Hematopoietic multipotent progenitor cell treated with erythropoietin and hydrocortisone succinate and interleukin-3 and kit ligand, for 17 days (in vitro differentiated cells): ENCODE data around the gene MYO18B.
"Not testable (repeated sequence)": the region's sequence is repeated elsewhere in the genome, so short reads cannot be mapped to it uniquely, and the experiment has no call there.

Experiments
- DNase-seq: peaks from one replicate; pipeline ENCODE4 v3.0.0-alpha.2; 2015; ENCODE audit warnings: low spot score

The MYO18B gene

DNA sequence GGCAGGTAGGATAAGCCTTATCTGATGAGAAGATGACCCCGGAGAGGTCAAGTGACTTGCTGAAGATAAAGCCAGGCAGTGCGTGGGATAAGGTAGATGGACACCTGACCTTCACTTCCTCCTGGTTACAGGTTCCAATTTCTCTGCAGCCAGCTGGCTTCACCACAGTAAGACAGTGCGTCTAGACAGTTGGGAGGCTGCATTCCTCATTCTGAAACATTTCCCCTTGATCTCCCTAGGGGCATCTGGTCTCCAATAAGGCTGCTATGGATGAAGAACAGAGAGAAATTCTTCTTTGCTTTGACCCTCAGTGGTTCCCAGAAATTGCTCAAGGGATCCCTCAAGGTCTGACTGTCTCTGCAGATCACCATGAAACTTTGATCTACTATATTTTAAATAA, 211.3 kb downstream of the MYO18B start:
- DNase-seq: no peak

DNA sequence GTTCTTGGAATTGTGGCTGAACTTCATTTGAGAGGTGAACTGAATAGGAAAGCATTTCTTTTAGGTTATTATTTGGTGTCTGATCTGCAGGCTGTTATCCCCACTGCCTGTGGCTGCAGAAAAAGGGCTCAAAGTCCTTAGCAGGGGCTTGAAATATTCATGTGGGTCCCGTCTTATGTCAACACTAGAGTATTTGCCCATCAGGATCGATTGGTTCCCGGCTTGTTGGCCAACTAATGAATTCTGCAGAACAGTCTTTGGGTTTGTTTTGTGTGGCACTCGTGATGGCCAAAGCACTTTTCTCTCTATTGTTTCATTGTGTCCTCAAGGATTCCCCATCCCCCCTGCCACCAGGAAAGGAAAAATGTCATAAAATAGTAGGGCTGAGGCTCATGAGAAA, 211.9 kb downstream of the MYO18B start:
- DNase-seq: no peak

DNA sequence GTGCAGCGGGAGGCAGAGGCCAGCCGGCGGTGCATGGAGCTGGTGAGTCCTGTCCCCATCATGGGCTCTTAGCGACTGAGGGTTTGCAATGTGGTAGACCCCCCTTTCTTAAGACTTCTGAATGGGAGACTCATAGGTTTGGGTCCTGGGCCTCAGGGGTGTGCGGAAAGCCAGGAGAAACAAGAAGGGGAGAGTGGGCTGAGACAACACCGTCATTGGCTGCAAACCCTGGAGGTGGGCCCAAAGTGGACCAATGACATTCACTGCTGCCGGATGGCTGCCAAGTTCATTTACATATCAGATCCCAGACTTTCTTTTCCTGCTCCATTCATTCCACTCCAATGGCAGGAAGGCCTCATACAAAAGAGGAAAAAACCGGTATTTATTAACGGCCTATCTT, 213.3 kb downstream of the MYO18B start:
- DNase-seq: no peak

DNA sequence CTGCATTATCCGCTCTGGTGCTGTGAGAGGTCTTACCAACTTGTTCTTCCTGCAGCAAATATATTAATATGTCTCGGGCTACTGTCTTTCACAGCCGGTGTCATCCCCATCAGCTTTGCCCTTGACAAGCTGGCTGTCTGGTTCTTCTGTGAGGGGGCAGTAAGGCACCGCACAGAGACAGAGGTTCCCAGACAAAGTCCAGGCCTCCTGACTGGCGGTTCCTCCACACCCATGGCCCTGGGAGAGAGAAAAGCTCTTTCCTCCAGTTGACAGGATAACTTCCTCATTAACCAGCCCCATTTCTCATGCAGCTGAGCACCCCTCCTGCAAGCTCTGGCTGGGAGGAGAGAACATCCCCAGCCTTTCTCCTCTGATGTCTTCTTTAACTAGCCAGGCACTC, 214.8 kb downstream of the MYO18B start:
- no peak for DNase-seq

DNA sequence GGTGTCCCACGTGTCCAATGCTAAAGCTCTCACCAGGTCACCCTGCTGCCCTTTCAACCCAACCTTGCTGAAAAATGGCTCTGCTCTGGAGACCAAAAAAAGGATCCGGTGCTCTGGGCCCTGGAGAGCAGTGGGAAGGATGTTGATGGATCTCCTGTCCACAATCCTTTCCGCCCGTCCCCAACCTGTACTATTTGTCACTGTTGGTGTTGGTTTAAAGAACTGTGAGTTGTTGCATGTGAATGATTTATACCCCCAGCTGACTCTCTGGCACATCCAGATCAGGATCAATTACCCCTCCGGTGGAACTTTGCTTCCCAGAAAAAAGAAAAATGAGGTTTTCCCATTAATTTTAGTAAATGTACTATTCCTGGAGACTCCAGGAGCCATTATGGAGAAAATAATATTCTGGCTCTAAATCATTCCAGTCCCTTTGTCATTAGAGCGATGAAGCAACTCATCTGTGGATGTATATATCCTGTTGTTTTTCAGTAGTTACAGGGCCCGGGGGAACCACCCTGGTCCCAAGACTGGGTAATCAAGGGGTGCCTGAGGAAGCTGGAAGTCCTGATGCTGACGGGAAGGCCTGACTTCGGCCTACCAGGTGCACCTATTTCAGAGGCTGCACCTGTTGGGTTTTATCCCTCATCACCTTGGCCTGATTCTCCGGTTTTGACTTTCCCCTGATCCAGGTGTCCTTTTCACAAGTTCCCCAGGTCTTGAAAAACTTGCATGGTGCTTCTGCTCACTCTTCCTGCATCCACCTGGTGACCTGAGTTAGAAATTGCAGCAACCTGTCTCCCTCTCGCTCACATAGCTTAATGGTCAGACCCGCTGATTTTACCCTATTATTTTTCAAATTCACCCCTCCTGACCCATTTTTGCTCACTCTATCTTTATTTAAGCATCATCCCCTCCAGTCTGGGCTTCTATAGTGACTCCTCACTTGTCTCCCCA, 218.1 kb downstream of the MYO18B start:
- no peak for DNase-seq

DNA sequence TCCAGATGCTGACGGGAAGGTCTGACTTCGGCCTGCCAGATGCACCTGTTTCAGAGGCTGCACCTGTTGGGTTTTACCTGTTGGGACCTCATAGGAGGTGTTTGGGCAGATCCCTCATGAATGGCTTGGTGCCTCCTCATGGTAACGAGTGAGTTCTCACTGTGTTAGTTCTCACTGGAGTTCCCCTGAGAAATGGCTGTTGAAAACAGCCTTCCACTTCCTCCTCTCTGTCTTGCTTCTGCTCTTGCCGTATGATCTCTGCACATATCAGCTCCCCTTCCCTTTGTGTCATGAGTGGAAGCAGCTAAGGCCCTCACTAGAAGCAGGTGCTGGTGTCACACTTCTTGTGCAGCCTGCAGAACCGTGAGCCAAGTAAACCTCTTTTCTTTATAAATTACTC, 219.7 kb downstream of the MYO18B start:
- DNase-seq: no peak

DNA sequence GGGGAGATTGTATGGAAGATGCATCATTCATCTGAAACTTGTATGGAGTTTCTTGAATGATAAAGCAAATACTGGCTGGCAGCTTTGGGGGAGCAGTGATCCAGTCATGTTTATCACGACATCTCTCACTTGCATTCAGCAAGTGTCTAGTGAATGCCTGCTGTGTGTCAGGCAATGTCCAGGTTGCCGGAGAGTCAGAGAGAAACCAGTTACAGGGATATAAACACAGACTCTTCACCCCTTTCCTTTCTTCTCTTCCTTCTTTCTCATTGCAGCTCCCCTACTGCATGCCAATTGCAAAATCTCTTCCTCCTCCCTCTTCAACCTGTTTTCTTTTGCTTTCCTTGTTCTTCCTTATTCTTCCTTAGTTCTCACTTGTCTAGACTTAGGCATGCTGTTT, 220.7 kb downstream of the MYO18B start:
- DNase-seq: no peak

DNA sequence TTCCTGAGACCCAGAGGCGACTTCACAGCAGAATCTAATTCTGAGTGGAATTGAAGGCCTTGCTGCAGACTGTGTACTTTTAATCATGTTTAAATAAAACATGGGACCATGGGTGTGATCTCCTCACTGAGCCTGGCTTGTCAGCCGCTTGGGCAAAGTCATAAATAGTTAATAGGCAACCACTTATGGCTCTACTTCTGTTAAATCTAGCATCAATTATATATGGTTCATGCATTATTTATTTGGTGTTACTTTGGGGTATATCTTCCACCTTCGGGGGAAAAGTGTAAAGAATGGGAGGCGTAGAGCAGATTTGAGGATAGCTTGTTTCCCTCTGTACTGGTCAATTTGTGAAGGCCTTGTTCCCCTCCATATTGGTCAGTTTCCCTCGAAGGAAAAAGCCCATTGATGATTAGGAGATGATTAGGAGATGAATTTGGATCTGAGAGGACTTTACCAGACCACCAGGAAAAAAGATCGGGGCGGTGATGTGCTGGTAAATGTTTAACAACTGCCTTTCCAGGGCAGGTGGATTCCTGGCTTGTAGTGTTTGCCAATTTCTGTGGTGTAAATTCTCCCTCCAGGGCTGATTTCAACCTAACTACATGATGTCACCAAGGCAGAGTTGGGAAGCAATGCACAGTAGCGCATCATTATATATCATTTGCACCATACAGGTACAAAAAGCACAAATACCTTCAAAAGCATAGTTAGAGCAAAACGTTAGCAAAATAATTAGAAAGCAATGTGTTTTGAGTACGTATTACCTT, 223.2 kb downstream of the MYO18B start:
- DNase-seq: no peak

DNA sequence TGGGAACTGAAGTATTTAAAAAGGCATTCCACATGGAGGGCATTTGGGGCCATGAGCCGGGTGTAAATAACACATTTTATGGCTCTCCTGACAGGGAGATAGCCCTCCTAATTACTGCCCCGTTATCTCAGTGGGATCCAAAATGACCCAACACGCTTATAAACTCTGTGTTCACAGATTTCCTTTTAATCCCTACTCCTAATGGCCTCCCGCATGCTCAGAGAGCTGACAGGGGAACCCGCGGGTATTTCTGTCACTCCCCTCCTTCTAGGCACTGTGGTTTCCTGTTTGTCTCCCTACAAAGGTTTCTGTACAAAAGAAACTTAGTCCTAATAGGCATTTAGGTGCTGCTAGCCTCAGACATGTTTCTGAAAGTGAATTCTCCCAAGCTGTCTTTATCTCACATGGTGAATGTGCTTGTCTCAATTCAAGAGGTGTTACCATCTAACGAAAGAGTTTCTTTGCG, 224.5 kb downstream of the MYO18B start:
- no peak for DNase-seq

DNA sequence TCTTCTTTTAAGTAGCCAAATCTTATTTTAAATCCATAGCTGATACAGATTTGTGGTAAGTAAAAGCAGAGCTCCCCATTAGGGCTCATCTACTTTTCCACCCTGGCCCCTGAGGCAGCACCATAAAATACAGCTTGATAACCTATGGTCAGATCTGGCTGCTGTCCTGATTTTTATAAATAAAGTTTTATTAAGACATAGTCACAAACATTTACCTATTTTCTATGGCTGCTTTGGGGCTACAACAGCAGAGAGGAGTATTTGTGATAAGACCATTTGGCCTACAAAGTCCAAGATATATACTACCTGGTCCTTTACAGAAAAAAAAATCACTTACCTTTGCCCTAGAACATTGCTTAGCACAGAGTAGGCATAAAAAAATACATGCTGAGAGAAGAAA, 227.3 kb downstream of the MYO18B start:
- no peak for DNase-seq

DNA sequence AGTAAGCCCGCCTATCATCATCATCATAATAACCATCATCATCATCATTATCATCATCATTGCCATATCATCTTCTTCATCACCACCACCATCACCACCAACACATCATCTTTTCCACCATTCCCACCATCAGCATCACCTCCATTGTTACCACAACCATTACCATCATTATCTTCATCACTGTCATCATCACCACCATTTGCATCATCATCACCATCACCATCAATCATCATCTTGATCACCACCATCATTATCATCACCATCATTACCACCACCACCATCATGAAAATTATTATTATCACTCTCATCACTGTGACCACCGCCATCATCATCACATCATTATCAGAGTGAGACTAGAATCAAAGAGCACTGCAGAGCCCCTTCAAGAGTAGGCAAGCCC, 227.9 kb downstream of the MYO18B start:
- no peak for DNase-seq

DNA sequence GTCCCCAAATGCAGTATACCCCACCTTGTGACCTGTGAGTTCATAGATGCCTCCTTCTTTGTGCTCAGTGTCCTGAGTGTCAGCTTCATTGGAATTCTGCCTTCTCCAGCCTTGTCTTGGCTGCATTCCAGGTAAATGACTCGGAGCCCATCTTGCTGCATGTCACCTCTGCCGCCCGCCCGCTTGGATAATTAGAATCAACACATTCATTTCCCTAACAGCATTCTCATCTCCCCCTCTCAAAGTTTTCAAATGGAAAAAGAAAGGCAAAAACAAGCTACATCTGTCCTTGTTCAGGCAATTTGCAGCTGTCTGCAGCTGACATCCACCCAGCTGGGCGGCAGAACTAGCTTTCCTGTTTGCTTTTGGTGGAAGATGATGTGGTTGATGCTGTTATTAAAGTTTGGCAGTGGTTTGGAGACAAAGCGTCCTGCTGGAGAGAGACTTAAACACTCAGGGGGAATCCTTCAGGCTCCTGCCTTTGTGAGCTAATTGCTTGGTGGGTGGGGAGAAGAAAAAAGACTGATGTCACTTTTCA, 228.5 kb downstream of the MYO18B start:
- DNase-seq: no peak

DNA sequence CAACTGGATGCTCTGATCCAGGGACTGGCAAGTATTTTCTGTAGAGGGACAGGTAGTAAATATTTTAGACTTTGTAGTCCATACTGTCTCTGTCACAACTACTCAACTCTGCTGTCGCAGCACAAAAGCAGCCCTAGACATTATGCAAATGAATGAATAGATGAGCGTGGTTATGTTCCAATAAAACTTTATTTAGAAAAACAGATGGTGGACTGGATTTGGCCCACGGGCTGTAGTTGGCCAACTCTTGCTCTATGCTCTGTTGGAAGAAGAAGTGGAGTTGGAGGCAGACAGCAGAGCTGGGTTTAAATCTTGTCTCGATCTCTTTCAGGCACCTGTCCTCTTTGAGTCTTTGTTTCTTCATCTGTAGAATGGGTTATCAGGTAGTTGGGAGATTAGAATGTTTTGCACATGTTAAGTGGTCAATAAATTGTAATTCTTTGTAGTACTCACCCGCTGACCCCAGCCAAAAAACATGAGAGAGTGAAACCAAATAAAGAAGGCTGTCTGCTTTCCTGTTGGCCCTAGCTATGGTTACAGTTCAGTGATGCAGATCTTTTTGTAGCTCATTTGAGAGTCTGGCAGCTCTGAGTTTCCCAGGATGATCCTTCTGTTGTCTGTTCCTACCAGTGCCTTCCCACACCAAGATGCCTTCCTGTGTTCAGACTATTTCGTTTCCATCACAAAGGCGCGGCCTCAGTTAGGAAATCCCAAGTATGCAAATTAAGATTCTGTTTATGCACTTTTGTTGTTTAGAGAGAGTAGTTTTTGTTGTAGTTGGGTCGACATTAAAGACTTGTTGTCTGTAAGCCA, 229.2 kb downstream of the MYO18B start:
- no peak for DNase-seq

DNA sequence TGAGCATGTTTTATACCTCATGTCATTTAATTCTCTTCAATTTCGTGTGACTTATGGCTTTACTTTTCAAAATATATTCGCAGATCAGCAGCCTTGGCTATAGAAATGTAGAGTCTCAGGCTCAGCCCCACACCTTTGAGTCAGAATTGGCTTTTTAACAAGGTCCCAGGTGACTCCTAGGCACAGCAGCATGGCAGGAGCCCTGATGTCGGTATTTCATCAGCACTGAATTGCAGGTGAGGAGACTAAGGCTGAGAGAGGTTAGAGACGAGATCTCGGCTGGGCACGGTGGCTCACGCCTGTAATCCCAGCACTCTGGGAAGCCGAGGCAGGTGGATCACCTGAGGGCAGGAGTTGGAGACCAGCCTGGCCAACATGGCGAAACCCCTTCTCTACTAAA, 230.4 kb downstream of the MYO18B start:
- DNase-seq: no peak

DNA sequence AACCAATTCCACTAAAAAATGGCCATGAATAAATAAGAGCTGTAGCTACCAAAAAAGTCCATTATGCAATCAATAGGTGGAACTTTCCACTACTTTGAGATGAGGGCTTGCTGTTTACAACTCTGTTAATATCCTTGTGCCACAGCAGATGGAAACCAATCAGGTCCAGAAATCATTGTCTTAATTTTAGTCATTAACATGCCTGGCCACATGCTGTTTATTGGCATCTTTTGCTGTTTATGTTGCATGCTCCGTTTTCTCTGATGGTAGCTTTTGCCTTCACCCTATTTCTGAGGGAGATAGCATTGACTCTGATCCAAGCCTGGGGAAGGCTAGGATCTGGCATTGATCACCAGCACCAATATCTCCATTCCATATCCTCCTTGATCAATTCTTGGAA, 234.4 kb downstream of the MYO18B start:
- DNase-seq: no peak

DNA sequence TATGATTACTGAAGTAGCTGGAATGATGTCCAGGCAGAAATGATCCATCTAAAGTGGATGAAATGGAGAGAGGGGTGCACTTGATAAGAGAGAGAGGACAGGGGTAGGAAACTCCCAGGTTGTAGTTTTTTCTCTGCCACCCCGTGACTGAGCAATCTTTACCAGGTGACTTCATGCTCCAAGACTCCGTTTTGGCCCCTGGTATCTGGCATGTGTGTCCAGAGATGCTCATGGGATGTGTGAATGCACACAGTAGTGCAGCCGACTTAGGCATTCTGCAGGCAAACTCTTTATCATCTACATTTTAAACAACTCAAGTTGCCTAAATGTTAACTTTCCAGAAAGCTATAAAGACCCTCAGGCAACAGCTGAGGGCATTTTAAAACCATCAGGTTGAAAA, 238.0 kb downstream of the MYO18B start:
- no peak for DNase-seq

DNA sequence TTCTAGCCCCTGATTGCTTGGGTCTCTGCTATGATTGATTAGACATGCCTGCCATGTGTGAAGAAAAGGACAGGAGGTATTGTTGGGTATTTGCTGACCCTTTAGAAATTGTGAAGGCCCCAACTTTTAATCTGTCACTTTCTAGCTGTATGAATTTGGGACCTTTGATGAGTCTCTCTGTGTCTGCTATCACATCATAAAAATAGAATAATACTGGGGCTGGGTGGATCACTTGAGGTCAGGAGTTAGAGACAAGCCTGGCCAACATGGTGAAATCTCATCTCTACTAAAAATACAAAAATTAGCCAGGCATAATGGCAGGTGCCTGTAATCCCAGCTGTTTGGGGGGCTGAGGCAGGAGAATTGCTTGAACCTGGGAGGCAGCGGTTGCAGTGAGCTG, 242.9 kb downstream of the MYO18B start:
- DNase-seq: not testable (repeated sequence)

DNA sequence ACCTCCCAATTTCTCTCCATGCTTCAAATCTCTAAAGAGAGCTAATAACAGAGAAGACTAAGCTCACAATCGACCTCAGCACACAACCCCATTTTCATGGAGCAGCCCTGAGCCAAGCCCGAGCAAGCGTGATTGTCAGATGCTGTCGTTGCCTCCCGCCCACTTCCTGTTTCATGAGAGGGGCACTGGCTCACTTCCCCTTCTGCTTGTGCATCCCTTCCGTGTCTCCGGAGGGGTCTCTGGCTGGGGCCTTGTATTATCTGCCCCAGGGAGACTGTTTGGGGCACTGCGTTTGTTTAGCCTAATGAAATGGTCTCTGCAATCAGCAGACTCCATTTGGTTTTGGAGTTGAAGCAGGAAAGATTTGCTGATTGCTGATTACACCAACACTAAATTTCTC, 246.0 kb downstream of the MYO18B start:
- no peak for DNase-seq

DNA sequence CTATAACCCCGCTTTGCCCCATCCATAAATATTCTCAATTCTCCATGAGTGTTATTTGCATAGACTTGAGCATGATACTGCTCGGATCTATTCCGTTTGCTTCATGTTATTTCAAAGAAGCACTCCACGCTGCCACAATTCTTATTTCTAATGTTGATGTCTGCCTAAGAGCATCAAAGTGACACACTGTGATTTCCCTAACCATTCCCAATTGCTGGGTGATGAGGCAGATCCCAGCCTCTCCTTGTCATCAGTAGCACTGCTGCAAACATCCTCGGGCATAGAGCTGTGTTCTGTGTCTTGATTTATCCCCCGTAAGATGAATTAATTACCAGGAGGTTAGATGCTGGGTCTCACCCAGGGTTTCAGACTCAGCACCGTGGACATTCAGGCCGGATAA, 249.0 kb downstream of the MYO18B start:
- no peak for DNase-seq

DNA sequence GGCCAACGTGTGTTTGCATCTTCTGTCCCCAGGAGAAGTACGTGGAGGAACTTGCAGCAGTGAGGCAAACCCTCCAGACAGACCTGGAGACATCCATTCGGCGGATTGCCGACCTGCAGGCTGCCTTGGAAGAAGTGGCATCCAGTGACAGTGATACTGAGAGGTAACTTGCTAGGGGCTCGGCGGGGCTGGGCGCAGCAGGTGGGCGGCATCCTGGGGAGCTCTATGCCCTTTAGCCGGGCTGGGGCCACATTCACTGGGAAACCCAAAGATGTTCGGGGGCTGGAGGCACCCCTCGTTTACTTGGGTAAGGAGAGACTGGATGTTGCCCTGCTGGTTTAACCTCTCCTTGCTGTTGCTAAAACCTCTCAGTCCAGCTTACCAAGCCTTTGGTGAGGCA, 250.3 kb downstream of the MYO18B start:
- no peak for DNase-seq

DNA sequence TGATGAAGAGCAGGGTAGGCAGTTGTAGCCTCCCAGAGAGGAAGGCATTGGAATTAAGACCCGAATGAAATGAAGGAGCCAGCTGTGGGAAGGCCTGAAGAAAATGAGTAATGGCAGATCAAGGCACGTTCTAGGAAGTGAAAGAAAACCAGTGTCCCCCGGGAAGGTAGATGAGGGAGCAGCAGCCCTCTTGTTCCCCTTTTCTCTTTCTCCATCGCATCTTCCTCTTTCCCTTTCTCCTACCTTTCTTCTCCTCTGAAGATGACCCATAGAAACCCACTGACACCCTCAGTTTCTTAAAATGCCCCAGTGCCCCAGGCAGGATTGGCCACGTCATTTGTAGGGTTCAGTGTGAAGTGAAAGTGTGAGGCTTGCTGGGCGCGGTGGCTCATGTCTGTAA, 254.7 kb downstream of the MYO18B start:
- no peak for DNase-seq
